Upper lobe of left lung (tissue), 4 donors: ENCODE measurements around the gene HEATR1.

Experiments
- CTCF ChIP-seq, 6 experiments: fragments of 450-650 bp in 4 of 6; fragments of 200-600 bp in 2 of 6; sonication (generic) in 2 of 6; IDR thresholded peaks; one replicate each; pipeline ENCODE4 v1.5.1; 2016 to 2019; ENCODE audit warnings: antibody characterized with exemption in 6 of 6
- EP300 ChIP-seq, 4 donors: sonication (generic); formaldehyde crosslinking; IDR thresholded peaks; one replicate each; pipeline ENCODE4 v1.5.1; 2017; ENCODE audit warnings: antibody characterized with exemption in 4 of 4, control low read depth in 2 of 4

GRCh38 chr1:236642763-236643162 lies 38.4 kb upstream of the HEATR1 start:
- TF ChIP-seq CTCF (IDR thresholded peaks at IDR 0.05) (no peak), EP300 (IDR thresholded peaks at IDR 0.05) (no peak)
